Brain pericyte (primary cell): ENCODE data around the gene RIMS1.
"Not testable (repeated sequence)": the region's sequence is repeated elsewhere in the genome, so short reads cannot be mapped to it uniquely, and the experiment has no call there.

Experiments used
- DNase-seq: peaks from one replicate; pipeline ENCODE4 v3.0.0-alpha.2; 2012; ENCODE audit warnings: low read depth, low spot score

Gene RIMS1

DNA sequence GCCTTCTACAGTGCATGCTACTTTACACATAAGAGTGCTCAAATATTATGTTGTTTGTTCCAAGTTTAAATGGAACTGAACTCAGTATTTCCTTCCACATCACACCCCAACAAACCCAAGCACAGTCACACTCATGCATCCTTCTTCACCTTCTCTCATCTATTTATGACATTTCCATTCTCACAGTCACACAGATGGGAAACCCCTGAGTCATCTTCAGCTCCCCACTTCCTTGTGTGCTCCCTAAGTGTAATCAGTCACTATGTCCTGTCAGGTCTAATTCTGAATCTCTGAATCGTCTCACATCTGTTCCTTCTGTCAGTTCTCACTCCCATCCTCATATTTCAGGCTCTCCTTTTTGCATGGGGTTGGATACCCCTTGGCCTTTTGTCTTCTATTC lies 96.0 kb downstream of the RIMS1 start:
- DNase-seq: no peak

GRCh38 chr6:71983131-71983530 lies 96.8 kb downstream of the RIMS1 start:
- DNase-seq: no peak

GRCh38 chr6:71994705-71995271 lies 108.4 kb downstream of the RIMS1 start:
- no peak for DNase-seq

DNA sequence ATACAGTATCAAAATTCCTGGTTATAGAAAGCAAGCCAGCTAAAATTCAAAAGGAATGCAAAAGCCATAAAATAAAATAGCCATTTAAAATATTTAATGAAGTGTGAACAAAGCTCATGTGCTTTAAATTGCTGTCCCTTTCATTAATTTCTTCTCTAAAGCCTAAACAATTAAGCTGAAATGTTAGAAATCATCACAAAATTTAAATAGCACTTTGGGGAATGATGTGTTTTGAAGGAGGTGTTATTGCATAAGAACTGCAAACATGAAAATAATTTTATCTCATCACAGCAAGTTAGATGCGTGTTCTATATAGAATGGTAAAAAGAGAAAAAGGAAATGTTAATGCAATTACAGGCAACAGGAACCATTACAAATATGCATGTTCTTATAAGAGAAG lies 111.0 kb downstream of the RIMS1 start:
- DNase-seq: no peak

GRCh38 chr6:72002415-72002814 lies 116.1 kb downstream of the RIMS1 start:
- no peak for DNase-seq

DNA sequence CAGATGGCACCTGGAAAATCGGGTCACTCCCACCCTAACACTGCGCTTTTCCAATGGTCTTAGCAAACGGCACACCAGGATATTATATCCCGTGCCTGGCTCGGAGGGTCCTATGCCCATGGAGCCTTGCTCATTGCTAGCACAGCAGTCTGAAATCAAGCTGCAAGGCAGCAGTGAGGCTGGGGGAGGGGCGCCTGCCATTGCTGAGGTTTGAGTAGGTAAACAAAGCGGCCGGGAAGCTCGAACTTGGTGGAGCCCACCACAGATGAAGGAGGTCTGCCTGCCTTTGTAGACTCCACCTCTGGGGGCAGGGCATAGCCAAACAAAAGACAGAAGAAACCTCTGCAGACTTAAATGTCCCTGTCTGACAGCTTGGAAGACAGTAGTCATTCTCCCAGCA lies 120.2 kb downstream of the RIMS1 start:
- DNase-seq: not testable (repeated sequence)

- no peak for DNase-seq
These were observed 136.5 kb downstream of the RIMS1 start for GRCh38 chr6:72022830-72023229.

DNA sequence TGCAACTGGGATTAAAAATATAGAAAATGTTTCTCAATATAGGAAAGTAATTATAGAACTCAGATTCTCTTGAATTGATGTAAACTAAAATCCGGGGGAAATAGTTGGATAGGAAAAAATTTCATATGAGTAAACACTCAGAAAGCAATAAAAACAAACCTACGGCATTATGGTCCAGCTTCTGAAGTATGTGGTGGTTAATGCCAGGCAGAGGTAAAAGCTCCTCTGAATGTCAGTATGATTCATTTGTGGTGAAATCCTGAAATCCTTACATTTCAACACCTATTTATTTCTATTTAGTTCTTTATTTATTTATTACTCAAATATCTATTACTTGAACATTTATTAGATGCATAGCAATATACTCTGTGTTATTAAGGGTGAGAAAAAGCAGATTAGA lies 145.1 kb downstream of the RIMS1 start:
- DNase-seq: no peak

GRCh38 chr6:72032086-72032485 lies 145.7 kb downstream of the RIMS1 start:
- DNase-seq: no peak

DNA sequence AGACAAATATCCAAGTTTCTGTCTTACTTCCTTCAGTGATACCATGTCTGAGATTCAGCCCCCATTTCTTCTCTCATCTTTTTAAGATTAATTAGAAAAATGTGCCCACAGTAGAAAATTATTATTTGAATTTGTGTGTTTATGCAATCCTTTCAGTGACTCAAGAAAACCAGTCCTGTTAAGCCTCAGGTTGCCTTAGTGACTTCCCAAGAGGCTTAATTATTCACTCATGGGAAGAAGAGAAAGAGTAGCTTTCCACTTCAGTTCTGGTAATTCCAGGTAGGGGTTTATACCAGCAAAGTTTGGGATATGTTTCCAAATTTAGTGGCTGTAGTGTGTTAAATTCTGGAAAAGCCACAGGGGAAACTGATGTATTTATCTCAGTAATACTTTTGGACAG lies 149.1 kb downstream of the RIMS1 start:
- DNase-seq: no peak

- no peak for DNase-seq
These were observed 149.6 kb downstream of the RIMS1 start for GRCh38 chr6:72035966-72036365.

GRCh38 chr6:72037006-72037405 lies 150.7 kb downstream of the RIMS1 start:
- no peak for DNase-seq

DNA sequence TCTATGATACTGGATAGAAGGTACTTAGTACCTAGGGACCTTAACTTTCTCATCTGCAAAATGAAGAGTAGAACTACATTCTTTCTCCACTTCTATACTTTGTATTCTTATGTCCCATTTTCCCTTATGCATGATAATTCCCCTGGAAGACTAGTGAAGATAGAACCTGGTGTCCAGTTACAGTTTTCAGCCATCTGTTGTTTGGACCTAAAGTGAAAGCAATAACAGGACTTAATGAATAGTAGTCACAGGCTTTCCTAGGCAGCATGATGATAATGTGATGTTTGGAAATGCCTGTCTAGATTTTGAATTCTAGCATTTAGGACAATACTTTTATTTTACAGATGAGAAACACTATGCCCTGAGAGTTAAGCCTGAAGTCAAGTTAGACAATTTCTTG lies 153.8 kb downstream of the RIMS1 start:
- DNase-seq: no peak

GRCh38 chr6:72042088-72042487 lies 155.7 kb downstream of the RIMS1 start:
- DNase-seq: no peak

- no peak for DNase-seq
These were observed 161.7 kb downstream of the RIMS1 start for GRCh38 chr6:72048080-72048479.

GRCh38 chr6:72049376-72049775 lies 163.0 kb downstream of the RIMS1 start:
- DNase-seq: no peak

- DNase-seq: no peak
These were observed 174.9 kb downstream of the RIMS1 start for GRCh38 chr6:72061286-72061685.

- no peak for DNase-seq
These were observed 178.1 kb downstream of the RIMS1 start for GRCh38 chr6:72064399-72064975.

- no peak for DNase-seq
These were observed 191.7 kb downstream of the RIMS1 start for GRCh38 chr6:72078096-72078495.

DNA sequence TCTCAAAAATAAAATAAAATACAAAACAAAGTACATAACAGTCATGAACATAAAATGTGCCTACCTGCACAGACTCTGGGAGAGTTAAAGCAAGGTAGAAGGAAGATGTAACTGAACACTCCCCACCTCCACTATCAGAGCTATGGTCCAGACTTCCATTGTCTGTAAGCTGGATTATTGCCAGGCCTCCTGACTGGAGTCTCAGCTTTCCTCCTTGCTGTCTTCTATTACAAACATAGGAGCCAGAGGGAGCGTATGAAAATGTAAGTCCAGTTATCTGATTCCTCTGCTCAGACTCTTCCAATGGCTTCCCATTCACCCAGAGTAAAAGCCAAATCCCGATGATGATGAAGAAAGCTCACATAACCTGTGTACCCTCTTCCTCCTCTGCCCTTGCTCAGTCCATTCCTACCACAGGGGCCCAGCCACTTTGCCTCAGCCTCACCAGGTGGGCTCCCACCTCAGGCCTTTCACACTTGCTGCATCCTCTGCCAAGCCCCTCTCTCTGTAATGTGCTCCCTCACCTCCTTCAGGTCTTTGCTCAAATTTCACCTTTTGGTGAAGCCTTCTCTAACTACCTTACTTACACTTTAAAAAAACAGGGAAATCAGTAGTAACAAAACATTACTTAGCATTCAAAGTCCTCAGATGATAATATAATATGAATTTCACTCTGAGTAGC lies 194.1 kb downstream of the RIMS1 start:
- no peak for DNase-seq

- DNase-seq: no peak
These were observed 195.5 kb downstream of the RIMS1 start for GRCh38 chr6:72081871-72082270.

- DNase-seq: no peak
These were observed 197.6 kb downstream of the RIMS1 start for GRCh38 chr6:72083976-72084375.

DNA sequence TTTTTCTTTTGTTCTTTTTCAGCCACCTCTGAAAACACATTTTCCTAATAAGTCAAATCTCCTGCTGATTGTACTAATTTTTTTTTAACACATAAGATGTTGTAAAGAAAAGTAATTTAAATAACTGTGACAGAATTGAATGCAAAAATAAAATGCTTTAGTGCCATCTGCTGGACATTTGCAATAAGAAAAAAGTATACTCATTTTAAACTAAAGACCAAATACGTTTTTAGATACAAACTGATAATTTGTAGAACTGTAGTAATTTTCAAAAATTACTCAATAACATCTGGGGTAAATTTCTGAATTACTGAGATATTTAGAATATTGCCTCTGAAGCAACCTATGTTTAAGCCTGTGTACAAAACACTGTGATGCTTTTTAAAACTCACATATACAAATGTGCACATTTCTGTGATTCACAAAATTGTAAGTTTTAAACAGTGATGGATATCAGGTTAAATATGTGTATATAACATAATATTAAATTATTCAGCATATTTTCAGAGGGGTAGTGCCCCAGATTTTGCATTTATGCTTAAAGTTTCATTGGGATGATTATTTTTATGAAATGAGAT lies 198.7 kb downstream of the RIMS1 start:
- DNase-seq: no peak
